ENCODE results near the gene RNASEH2A. TPM values are rescaled to one million over a fixed set of nuclear protein-coding genes. Genes with fewer than 3 reads are reported as not detected.

Gene RNASEH2A
- total RNA-seq, 1 experiment from 2014 or later, result 120 TPM

DNA sequence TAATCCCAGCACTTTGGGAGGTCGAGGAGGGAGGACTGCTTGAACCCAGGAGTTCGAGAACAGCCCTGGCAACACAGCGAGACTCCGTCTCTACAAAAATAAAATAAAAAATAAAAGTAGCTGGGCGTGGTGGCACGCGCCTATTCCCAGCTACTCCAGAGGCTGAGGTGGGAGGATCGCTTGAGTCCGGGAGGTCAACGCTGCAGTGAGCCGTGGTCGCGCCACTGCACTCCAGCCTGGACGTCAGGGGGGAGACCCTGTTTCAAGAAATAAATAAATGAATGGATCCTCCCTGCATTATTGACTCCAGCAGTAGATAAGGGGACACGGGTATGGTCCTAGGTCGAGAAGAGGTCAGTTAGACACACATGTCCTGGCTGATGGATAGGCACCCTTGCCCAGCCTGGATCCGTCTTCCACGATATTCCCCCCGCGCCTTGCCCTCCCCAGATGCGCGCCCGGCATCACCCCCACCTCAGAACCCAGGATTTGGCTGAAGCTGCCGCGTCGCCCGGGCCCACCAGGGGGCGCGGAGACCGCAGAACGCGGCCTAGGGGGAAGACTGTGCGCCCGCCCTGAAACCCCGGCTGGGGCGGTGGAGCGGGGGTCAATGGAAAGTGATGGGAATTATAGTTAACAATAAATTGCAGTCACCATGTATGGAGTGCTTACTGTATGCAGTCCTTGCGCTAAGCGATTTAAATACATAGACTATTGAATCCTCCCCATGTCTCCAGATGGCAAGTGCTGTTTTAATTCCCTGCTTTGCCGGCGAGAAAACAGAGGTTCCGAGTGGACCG, 29.0 kb upstream of the RNASEH2A start:
- H3K9me3 ChIP-seq (ENCODE audit: low read length), result no peaks in the 10 kb centered on the region
- H4K20me1 ChIP-seq (ENCODE audit: low read length), result no peaks in the 10 kb centered on the region
- H3K36me3 ChIP-seq (ENCODE audit: low read depth, low read length), result no peaks in the 10 kb centered on the region
- POLR2A ChIA-PET (ENCODE audit: unreplicated experiment), result interaction anchor here (0.6 to 1.4 kb wide), 2 partner anchors 14 to 96 kb away, joined by 11 to 17 read pairs; partner anchors contain the start of gene JUNB
- H3K27ac ChIP-seq (ENCODE audit: low read length), result peak overlapping the region; percentile 33; the same call in 1 of the 2 replicates
- CTCF ChIA-PET, result interaction anchor here (0.6 to 1.3 kb wide), 10 partner anchors 11 to 334 kb away, joined by 3 to 6 read pairs (median 4); no protein-coding TSS in a partner anchor
- peak overlapping the region; percentile 59 for H3K9ac ChIP-seq (ENCODE audit: low read length)
- ATAC-seq (peak; percentile 55), DNase-seq (peak; percentile 89)
- peak overlapping the region; percentile 89 for H3K4me2 ChIP-seq (ENCODE audit: low read length)
- no peaks in the 10 kb centered on the region for H3K9me2 ChIP-seq (replicated peaks; ENCODE audit: low read length)
- peaks cover 4% of the 10 kb centered on the region for H3F3A ChIP-seq (ENCODE audit: low read length, unreplicated experiment)
- H3K4me1 ChIP-seq (ENCODE audit: insufficient read depth, low read length), result peaks cover 36% of the 10 kb centered on the region
- H2AFZ ChIP-seq (ENCODE audit: low read length), result peak overlapping the region; percentile 86
- H3K4me3 ChIP-seq (ENCODE audit: low read length), result peak overlapping the region; percentile 68
- no peaks in the 10 kb centered on the region for H3K27me3 ChIP-seq (ENCODE audit: low read length)
- no peak for TF ChIP-seq EZH2phosphoT487 (IDR thresholded peaks at IDR 0.05; ENCODE audit: borderline replicate concordance, low read length)
- TF ChIP-seq EZH2 (IDR thresholded peaks at IDR 0.05; ENCODE audit: low read length, unreplicated experiment), result no peak
- TF ChIP-seq, protein P1, sequence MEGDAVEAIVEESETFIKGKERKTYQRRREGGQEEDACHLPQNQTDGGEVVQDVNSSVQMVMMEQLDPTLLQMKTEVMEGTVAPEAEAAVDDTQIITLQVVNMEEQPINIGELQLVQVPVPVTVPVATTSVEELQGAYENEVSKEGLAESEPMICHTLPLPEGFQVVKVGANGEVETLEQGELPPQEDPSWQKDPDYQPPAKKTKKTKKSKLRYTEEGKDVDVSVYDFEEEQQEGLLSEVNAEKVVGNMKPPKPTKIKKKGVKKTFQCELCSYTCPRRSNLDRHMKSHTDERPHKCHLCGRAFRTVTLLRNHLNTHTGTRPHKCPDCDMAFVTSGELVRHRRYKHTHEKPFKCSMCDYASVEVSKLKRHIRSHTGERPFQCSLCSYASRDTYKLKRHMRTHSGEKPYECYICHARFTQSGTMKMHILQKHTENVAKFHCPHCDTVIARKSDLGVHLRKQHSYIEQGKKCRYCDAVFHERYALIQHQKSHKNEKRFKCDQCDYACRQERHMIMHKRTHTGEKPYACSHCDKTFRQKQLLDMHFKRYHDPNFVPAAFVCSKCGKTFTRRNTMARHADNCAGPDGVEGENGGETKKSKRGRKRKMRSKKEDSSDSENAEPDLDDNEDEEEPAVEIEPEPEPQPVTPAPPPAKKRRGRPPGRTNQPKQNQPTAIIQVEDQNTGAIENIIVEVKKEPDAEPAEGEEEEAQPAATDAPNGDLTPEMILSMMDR (conservative IDR thresholded peaks at IDR 0.05; ENCODE audit: low read depth, low read length), result peak; percentile 99
- no peaks in the 10 kb centered on the region for H3K79me2 ChIP-seq (ENCODE audit: low read length)
- BruUV-seq (replicated peaks), result no TSS peak
- intact Hi-C loops (cut with micrococcal nuclease), result loop anchor here (1.0 to 5.0 kb wide), 2 partner anchors 19 to 70 kb away; no protein-coding TSS in a partner anchor

DNA sequence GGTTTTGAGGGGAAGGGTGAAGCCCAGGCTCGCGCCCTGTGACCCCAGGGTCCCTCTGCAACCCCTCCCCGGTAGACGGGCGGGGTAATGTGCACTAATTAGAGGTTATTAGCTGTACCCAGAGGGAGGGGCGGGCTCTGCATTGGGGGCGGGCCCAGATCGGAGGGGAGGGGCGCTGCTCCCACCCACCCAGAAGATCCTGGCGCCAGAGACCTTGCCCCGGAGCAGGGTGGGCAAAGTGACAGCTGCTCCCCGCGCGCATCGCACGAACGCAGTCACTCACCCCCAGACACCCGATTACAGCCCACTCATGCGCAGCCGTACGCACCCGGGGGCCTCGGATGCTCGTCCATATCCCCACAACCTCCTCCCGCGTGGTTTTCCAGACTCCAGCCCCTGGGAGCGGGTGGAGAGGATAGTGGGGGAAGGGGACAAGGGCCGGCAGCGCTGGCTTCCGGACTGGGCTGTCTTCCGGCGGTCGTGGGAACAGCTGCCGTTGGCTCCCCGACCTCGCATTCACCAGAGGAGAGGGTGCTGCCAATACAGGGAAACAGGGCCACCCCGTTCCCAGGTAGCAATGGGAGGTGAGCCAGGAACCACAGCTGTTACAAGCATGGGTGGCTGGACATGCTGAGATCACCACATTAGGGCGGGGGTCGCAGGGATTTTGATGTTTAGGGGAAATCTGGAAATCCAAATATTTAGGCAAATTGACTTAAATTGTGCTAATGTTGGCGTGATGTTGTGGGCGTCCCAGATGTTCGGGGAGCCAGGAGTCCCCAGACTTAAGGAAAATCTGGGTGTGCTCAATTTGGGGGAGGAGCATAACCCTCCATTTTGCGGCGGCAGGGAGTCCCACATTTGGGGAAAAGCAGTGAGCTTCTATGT, 28.1 kb upstream of the RNASEH2A start:
- CTCF ChIA-PET, result interaction anchor here (0.6 to 1.3 kb wide), 6 partner anchors 11 to 1403 kb away, joined by 3 to 6 read pairs (median 4); no protein-coding TSS in a partner anchor
- Histone ChIP-seq H3K79me2 (ENCODE audit: low read length) (no peaks in the 10 kb centered on the region), H3K9ac (ENCODE audit: low read length) (peak overlapping the region; percentile 59), H3K4me1 (ENCODE audit: insufficient read depth, low read length) (peaks cover 44% of the 10 kb centered on the region), H3K27me3 (ENCODE audit: low read length) (no peaks in the 10 kb centered on the region), H3K9me3 (ENCODE audit: low read length) (no peaks in the 10 kb centered on the region), H2AFZ (ENCODE audit: low read length) (peak overlapping the region; percentile 86), H3K27ac (ENCODE audit: low read length) (peak overlapping the region; percentile 33; the same call in 1 of the 2 replicates), H3F3A (ENCODE audit: low read length, unreplicated experiment) (peaks cover 5% of the 10 kb centered on the region), H3K36me3 (ENCODE audit: low read depth, low read length) (no peaks in the 10 kb centered on the region), H3K4me2 (ENCODE audit: low read length) (peak overlapping the region; percentile 89), H4K20me1 (ENCODE audit: low read length) (no peaks in the 10 kb centered on the region), H3K4me3 (ENCODE audit: low read length) (peak overlapping the region; percentile 68), H3K9me2 (replicated peaks; ENCODE audit: low read length) (no peaks in the 10 kb centered on the region)
- peak; percentile 23 for ATAC-seq
- TF ChIP-seq EZH2 (IDR thresholded peaks at IDR 0.05; ENCODE audit: low read length, unreplicated experiment) (no peak), EZH2phosphoT487 (IDR thresholded peaks at IDR 0.05; ENCODE audit: borderline replicate concordance, low read length) (no peak)
- TF ChIP-seq, protein P1 (conservative IDR thresholded peaks at IDR 0.05; ENCODE audit: low read depth, low read length), result no peak
- DNase-seq, result peak; percentile 58
- POLR2A ChIA-PET (ENCODE audit: unreplicated experiment), result interaction anchor here (0.6 to 1.4 kb wide), 3 partner anchors 13 to 95 kb away, joined by 8 to 17 read pairs (median 11); partner anchors contain the start of gene JUNB
- TSS peak; percentile 44 for BruUV-seq (replicated peaks)
- intact Hi-C loops (cut with micrococcal nuclease), result loop anchor here (5.0 kb wide), 1 partner anchor 69 kb away; no protein-coding TSS in a partner anchor
